GM19328 (cell line): ENCODE measurements around the gene PIK3C2A.

Source experiments
- ATAC-seq: cut with Tn5 transposase; IDR thresholded peaks from one replicate; pipeline ENCODE4 v1.9.1; 2021; ENCODE audit warnings: mild to moderate bottlenecking, moderate library complexity; ENCODE audit not compliant: unreplicated experiment

PIK3C2A gene

GRCh38 chr11:17162376-17162775 lies 45.4 kb downstream of the PIK3C2A start:
- ATAC-seq: no peak

GRCh38 chr11:17161515-17161914 lies 46.3 kb downstream of the PIK3C2A start:
- ATAC-seq: no peak

DNA sequence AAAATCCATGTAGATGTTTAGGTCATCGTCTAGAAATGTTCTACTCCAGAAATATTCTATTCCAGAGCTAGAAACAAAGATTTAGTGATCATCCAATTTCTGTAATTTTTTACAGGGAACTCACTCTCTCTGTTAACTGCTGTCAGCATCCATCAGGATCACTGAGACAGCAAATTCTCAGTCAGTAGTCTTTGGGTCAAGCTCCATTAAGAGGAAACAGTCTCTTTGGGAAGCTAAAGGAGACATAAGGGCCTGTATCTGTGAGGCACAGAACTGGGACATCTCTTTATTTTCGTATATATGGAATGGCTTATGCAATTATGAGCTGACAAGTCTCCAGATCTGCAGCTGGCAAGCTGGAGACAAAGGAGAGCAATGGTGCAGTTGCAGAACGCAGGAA lies 48.3 kb downstream of the PIK3C2A start:
- no peak for ATAC-seq
